ENCODE results near the gene DTNB.
"Not testable (repeated sequence)": the region's sequence is repeated elsewhere in the genome, so short reads cannot be mapped to it uniquely, and the experiment has no call there.

The DTNB gene

GRCh38 chr2:25411281-25411680 is 262.1 kb downstream of the DTNB start:
- DNase-seq, result no peak

- no peak for DNase-seq
Observed at GRCh38 chr2:25410370-25410769, 263.0 kb downstream of the DTNB start.

- peak; percentile 9 for DNase-seq
Observed at GRCh38 chr2:25409468-25409867, 263.9 kb downstream of the DTNB start.

GRCh38 chr2:25409044-25409443 is 264.3 kb downstream of the DTNB start:
- no peak for DNase-seq

- DNase-seq, result peak; percentile 36
Observed at GRCh38 chr2:25405611-25406295, 267.6 kb downstream of the DTNB start.

GRCh38 chr2:25403120-25403760 is 270.1 kb downstream of the DTNB start:
- not testable (repeated sequence) for DNase-seq

- no peak for DNase-seq
Observed at GRCh38 chr2:25402477-25402876, 270.9 kb downstream of the DTNB start.

GRCh38 chr2:25401307-25402026 is 271.9 kb downstream of the DTNB start:
- DNase-seq, result no peak

- DNase-seq, result peak; percentile 32
Observed at GRCh38 chr2:25400576-25401216, 272.7 kb downstream of the DTNB start.

- DNase-seq, result no peak
Observed at GRCh38 chr2:25400169-25400568, 273.2 kb downstream of the DTNB start.

GRCh38 chr2:25398534-25398933 is 274.8 kb downstream of the DTNB start:
- DNase-seq, result no peak

- DNase-seq, result no peak
Observed at GRCh38 chr2:25397777-25398176, 275.6 kb downstream of the DTNB start.

- no peak for DNase-seq
Observed at GRCh38 chr2:25389161-25389560, 284.2 kb downstream of the DTNB start.

GRCh38 chr2:25388491-25388890 is 284.9 kb downstream of the DTNB start:
- no peak for DNase-seq

GRCh38 chr2:25387876-25388449 is 285.4 kb downstream of the DTNB start:
- no peak for DNase-seq

GRCh38 chr2:25386971-25387875 is 286.2 kb downstream of the DTNB start:
- no peak for DNase-seq

- DNase-seq, result no peak
Observed at GRCh38 chr2:25385910-25386309, 287.5 kb downstream of the DTNB start.

GRCh38 chr2:25383806-25384205 is 289.6 kb downstream of the DTNB start:
- DNase-seq, result no peak

GRCh38 chr2:25381502-25381901 is 291.9 kb downstream of the DTNB start:
- DNase-seq, result no peak

GRCh38 chr2:25380586-25381375 is 292.6 kb downstream of the DTNB start:
- no peak for DNase-seq

GRCh38 chr2:25380023-25380422 is 293.4 kb downstream of the DTNB start:
- no peak for DNase-seq
